CD4-positive, alpha-beta T cell treated with Interleukin-10 for 1 hour (primary cell): ENCODE data around the gene SSC5D.
"Not testable (repeated sequence)": the region's sequence is repeated elsewhere in the genome, so short reads cannot be mapped to it uniquely, and the experiment has no call there.

Experiments used
- DNase-seq: peaks from one replicate; pipeline ENCODE4 v3.0.0-alpha.2; 2020

SSC5D gene

DNA sequence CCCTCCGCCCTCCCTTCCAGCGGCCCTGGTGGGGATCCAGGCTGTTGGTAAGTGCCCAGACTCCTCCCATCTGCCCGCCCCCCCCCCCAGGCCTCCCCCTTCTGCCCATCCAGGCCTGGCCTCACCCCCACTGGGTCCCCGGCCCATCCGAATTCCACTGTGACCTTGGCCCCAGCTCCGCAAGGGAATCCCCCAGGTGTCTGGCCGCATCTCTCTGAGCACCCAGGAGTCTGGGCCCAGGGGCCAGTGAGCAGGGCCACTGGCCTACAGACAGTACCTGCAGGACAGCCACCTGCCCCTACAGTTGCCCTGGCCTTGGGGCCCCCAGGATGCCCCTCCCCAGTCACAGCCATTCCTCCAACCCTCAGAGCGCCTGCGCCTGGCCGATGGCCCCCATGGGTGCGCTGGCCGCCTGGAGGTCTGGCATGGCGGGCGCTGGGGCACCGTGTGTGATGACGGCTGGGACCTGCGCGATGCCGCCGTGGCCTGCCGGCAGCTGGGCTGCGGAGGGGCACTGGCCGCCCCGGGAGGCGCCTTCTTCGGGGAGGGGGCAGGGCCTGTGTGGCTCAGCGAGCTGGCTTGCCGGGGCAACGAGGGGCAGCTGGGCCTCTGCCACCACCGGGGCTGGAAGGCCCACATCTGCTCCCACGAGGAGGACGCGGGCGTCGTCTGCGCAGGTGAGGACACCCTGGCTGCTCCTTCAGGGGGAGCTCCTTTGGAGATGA is 912 bp downstream of the SSC5D start:
- no peak for DNase-seq

DNA sequence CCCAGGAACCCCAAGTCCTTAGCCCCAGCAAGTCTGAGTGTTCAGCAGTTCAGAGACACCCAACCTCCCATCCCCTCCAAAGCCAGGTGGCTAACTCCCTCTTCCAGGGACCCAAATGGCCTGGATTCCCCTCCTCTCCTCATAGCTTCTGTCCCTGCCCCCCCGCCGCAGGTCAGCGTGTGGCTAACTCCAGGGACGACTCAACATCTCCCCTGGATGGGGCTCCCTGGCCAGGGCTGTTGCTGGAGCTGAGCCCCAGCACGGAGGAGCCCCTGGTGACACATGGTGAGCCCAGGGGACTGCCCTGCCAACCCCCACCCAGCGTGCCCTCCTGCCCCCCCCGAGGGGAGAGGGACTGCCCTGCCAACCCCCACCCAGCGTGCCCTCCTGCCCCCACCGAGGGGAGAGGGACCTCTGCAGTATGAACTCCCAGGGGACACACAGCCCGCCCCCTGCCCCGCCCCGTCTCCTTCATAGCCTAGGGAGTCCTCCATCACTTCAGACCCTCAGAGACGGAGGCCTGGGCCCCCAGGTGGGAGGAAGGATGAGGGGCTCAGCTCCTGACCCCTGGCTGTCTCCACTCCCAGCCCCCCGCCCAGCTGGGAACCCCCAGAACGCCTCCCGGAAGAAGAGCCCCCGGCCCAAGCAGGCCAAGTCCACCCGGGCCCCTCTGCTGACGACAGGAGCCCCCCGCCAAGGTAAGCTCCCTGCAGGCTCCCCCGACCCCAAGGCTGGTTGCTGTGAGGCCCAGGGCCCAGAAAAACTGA is 1.7 kb downstream of the SSC5D start:
- no peak for DNase-seq

DNA sequence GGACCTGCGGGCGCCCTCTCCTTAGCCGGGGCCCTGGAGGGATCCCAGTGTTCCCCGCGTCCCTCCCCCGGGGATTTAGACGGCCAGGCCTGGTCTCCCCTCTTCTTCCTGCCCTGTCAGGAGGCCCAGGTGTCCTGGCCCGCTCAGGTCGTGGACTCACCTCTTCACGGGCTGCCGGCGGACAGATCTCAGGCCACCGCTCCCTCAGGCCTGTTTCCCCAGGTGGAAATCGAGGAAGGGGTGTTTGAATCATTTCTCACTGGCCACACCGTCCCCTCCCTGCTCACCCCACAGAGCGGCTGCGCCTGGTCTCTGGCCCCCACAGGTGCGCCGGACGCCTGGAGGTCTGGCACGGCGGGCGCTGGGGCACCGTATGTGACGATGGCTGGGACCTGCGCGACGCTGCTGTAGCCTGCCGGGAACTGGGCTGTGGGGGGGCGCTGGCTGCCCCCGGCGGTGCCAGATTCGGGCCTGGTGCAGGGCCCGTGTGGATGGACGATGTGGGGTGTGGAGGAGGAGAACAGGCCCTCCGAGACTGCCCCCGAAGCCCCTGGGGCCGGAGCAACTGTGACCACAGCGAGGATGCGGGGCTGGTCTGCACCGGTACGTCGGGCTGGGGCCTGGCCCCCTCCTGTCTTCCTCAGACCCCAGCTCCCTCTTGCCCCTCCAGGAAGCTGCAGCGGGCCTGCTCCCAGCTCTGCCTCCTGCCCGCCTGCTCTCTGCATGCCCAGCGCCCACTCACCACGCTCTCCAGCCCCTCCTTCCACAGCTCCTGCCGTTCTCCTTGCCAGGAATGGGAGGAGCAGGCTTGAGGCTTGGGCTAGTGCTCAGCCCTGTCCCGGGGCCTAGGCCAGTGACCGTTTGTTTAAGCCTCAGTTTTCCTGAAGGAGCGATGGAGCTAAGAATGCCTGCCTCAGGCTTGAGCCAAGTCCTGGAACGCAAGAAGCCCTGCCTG is 2.5 kb downstream of the SSC5D start:
- no peak for DNase-seq

DNA sequence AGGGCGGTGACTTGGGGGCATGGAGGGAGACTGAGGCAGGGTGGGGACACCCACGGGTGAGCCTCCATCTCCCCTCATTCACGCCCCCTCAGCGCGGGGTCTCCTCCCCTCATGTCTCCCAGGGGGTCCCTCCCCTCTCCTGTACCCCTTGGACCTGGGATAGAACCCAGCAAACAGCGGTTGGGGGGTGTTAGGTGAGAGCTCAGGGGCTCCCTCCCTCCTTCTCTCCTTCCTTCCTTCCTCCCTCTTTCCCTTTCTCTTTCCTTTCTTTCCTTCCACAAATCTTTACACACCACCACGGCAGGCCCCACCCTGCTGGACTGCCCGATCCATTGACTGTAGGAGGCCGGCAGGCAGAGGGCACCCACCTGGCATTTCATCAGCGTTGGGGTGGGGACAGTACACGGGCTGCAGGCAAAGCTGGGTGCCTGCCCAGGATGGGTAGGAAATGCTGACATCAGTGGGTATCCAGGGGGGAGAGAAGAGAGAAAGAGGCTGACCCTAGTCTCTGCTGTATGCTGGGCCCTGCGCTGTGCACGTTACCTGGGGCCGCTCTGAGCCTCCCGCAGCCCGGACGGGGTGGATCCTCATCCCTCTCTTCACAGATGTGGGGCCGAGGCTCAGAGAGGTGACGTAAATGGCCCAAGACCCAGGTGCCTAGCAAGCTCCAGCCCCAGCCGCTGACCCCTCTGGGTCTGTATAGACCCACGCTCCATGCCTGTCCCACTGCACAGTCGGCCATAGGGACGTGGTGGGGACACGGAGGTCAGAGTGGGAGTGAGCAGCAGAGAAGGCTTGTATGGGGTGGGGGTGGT is 3.5 kb downstream of the SSC5D start:
- DNase-seq = no peak

DNA sequence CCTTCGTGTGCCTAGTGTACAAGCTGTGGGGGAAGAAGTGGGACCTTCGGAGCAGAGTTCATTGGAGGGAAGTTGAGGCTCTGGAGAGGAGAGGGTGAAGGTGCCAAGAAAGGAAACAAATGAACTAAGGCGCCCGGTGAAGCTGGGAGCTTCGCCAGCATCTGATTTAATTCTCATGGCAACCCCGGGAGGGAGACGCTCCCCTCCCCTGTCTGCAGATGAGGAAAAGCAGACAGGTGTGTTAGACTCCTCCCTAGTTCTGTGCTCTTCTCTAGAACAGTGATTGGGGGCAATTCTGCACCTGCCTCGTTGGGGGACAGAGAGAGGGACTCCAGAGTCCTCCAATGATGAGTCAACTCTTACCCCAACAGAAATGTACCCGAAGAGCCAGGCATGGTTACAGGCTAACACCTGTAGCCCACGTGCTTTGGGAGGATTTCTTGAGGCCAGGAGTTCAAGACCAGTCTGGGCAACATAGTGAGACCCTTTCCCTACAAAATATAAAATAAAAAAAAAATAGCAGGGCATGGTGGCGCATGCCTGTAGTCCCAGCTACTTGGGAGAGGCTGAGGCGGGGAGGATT is 4.2 kb downstream of the SSC5D start:
- DNase-seq = no peak

DNA sequence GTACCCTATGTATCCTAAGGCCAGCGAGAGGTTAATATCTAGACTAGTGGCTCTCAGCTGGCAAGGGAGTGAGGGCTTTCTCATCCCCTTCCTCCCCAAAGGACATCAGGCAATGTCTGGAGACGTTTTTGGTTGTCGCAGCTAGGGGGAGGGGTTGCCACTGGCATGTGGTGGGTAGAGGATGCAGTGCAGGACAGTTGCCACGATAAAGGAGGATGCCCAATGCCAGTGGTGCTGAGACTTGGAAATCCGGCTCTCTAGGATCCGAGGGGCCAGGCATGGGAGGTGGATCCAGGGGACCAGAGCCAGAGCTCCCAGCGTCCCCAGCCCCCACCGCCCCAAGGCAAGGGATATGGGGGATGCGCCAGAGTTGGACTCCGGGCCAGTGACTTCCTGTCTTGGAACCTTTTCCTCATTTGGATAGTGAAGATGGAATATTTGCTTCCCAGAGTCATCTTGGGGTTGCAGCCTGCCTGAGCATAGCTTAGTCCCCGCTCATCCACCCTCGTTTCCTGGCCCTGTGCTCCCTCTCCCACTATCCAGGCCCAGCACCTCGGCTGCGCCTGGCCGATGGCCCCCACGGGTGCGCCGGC is 4.9 kb downstream of the SSC5D start:
- DNase-seq = no peak

DNA sequence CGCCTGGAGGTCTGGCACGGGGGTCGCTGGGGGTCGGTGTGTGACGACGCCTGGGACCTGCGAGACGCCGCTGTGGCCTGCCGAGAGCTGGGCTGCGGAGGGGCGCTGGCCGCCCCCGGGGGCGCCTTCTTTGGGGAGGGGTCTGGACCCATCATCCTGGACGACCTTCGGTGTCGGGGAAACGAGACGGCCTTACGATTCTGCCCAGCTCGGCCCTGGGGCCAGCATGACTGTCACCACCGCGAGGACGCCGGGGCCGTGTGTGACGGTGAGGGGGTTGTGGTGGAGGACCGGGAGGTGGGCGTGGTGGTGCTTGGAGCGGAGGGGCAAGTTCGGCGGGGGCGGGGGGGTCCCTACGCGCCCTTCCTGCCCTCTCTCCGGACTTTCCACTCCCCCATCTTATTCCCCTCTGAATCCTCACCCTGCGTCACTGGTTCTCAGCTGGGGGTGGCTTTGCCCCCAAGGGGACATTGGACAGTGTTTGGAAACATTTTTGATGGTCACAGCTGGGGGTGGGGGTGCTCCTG is 5.5 kb downstream of the SSC5D start:
- DNase-seq = no peak

DNA sequence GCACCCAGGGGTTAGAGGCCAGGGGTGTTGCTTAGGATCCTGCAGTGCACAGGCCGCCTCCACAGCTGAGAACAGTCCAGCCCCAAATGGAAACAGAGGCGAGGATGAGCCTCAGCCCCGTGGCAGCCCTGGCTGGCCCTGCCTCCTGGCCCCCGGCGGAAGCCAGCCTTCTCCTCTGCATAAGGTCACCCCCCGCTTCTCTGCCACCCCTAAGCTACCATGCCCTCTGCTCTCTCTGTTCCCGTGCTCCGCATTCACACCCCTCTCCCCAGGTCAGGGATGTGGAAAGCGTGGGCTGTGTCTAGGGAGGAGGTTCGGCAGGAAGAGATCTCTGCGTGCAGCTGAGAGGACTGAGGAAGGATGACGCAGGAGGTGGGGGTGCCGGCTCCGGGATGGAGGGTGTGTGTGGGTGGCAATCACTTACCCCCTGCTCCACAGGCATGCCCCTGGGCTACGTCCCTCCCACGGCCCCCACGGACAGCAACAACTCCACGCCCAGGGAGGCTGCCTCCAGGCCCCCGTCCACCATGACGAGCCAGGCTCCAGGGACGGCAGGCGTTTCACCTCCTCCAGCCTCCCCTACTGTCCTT is 6.0 kb downstream of the SSC5D start:
- no peak for DNase-seq

DNA sequence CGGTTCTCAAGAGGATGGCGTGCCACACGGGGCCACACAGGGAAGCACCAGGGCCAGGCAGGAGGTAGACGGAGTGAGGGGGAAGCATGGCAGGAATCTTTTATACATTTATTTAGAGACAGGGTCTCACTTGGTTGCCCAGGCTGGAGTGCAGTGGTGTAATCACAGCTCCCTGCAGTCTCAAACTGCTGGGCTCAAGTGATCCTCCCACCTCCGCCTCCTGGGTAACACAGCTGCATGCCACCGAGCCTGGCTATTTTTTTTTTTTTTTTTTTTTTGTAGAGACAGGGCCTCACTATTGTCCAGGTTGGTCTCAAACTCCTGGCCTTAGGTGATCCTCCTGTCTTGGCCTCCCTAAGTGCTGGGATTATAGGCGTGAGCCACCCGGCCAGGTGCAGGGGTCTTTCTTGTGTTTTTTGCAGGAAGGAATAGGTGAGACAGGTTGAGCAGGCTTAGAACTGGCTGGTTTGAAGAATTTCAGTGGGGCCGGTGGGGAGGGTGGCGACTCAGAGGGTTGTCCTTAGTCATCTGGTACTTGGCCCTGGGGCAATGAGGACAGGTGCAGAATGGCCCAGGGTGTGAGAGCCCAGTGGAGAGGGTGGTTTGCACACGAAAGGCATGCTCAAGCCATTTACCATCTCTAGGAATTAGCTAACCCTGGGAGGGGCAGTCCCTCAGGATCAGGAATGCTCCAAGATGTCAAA is 7.6 kb downstream of the SSC5D start:
- DNase-seq = no peak

DNA sequence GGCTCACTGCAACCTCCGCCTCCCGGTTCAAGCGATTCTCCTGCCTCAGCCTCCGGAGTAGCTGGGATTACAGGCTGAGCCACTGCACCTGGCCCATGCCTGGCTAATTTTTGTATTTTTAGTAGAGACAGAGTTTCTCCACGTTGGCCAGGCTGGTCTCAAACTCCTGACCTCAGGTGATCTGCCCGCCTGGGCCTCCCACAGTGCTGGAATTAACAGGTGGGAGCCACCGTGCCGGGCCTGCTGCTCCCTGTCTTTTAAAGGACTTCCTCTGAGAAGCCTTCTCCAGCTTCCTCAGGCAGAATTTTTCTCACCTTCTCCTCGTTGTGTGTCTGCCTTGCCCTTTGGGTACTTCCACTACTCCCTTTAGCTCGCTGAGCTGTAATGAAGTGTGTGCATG is 8.6 kb downstream of the SSC5D start:
- DNase-seq = not testable (repeated sequence)

DNA sequence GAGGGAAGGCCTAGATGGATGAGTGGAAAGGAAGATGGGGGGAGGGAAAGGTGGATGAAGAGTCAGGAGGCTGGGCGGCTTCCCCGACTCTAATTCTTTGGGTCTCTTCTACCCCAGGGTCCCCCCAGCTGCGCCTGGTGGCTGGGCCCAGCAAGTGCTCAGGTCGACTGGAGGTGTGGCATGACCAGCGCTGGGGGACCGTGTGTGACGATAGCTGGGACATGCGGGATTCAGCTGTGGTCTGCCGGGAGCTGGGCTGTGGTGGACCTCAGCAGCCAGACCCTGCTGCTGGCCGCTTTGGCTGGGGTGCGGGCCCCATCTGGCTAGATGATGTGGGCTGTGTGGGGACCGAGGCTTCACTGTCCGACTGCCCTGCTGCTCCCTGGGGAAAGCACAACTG is 9.5 kb downstream of the SSC5D start:
- DNase-seq = no peak

DNA sequence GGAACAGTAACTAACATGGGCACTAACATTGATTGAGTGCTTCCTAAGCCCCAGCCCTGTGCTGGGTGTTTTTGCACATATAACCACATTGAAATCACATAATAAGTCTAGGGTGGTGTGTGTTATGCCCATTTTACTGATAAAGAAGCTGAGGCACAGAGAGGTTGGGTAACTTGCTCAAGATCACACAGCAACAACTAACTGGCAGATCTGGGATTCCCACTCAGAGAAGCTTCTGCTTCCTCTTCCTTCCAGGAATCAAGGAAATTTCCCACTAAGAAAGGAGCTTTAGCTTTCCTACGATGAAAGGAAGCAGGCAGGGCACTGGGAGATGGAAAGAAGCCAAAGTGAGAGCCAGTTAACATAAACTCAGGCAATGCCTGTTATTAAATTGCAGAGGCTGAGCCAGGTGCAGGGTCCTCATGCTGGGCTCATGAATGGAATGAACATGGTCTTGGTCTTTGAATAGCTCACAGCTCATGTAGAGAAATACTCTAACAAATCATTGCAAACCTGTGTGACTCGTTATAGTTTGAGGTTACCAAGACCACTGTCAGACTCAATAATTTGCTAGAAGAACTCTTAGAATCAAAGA is 10.1 kb downstream of the SSC5D start:
- DNase-seq = no peak

DNA sequence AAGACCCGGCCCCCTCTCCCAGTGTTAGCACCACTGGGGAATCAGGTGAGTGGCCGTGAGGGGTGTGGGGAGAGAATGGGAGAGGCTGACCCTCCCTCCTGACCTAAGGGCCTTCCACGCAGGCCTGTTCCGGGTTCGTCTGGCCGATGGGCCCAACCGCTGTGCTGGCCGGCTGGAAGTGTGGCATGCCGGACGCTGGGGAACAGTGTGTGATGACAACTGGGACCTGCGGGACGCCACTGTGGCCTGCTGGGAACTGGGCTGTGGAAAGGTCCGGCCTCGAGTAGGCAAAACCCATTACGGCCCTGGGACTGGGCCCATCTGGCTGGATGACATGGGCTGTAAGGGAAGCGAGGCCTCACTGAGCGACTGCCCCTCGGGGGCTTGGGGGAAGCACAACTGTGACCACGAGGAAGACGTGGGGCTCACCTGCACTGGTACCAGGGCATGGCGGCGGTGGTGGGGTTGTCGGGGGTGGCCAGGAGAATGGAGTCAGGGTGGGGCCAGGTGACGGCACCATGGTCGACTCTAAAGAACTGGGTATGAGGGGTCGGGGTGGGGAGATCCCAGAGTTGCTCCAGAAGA is 12.2 kb downstream of the SSC5D start:
- DNase-seq = no peak

DNA sequence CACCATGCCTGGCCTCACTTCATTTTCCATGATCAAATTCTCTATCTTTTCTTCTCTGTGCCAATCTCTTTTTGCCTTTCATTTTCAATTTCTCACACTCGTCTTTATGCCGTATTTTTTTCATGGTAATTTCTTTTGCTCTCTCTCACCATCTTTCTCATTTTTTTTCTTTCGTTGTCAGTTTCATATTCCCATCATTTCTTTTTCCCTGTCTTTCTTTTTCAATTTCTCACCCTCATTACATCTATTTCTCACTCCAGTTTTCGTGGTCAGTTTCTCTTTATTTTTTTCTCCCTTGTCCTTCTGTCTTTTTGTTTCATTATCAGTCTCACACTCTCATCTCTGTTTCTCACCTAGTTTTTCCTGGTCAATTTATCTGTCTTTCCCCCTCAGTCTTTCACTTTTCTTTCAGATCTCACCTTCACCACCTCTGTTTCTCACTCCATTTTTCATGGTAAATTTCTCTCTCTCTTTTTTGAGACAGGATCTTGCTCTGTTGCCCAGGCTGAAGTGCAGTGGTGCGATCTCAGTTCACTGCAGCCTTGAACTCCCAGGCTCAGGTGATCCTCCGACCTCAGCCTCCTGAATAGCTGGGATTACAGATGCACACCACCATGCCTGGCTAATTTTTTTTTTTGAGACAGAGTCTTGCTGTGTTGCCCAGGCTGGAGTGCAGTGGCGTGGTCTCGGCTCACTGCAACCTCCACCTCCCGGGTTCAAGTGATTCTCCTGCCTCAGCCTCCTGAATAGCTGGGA is 14.1 kb downstream of the SSC5D start:
- DNase-seq = no peak

DNA sequence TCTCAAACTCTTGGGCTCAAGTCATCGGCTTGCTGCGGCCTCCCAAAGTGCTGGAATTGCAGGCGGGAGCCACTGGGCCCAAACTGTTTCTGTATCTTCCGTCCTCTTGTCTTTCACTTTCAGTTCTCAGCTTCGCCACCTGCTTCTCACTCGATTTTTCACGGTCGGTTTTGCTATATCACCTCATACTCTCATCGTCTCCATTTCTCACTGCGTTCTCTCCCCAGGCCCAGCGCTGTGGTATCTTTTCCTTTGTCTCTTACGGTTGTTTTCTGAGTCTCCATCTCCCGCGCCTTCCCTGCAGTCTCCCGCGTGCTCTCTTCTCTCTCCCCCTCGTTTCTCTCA is 14.9 kb downstream of the SSC5D start:
- no peak for DNase-seq

DNA sequence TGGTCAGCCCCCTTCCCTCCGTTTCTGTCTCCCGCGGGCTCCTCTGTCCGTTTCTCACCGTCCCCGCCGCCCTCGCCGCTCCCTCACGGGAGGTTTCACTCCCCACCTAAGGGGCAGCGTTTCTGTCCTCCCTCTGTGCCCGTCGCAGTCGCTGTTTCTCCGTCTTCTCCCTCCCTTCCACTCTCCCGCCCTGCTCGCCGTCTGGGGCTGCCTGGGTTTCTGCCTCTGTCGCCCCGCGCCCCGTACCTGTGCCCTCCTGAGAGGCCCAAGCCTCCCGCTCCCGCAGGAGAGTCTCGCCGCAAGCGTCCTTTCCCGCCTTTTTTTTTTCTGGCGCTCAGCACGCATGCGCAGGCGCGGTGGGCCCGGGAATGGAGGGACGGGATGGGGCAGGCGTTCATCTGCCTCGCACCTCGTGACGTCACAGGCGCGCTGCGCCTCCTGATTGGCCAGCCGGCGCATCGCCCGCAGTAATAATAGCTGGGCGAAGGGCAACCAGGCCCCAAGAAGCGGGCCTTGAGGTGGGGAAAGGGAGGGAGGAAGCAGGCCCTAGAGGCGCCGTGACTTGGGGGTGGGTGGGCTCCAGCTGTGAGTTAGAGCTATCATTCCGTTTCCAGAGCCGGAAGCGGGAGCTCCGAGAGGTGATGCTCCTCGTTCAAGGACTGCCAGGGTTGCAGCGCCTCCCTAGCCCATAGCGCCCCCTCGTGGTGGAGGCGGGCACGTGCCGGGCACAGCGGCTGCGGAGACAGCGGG is 15.4 kb downstream of the SSC5D start:
- DNase-seq = peak; percentile 93

DNA sequence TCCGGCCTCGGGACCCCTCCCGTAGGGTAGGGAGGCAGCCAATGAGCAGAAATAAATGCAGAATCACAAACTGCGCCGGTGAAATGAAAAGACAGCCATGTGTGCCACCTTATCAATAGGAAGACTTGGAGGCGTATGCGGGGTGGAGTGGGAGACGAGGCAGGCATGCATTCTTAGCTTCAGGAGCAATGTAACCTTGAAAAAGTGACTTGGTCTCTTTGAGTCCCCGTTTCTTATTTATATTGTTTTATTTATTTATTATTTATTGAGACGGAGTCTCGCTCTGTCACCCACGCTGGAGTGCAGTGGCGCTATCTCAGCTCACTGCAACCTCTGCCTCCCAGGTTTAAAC is 16.0 kb downstream of the SSC5D start:
- DNase-seq = no peak

DNA sequence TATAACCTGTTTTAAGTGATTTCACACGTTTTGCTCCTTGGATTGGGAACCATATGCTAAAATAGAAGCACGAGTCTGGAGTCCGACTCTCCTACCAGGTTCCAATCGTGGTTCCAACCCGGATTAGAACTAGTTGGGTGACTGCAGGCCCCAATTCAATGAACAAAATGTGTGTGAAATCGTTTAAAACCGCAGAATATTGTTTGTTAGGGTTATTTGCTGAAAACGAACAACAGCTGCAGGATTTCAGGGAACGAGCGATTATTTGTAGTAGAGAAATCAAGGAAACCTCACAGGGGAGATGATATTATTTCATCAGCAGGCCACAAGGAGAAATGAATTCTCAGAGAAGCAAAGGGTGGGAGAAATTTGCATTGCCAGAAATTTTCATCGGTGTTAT is 16.7 kb downstream of the SSC5D start:
- DNase-seq = no peak
